K562 (cell line): Measurements from ENCODE around the gene TBC1D20.
"Not testable (repeated sequence)": the region's sequence is repeated elsewhere in the genome, so short reads cannot be mapped to it uniquely, and the experiment has no call there.

ENCODE experiments used
- ADNP ChIP-seq: fragments of 200-800 bp; sonication (Bioruptor generic); IDR thresholded peaks from 2 replicates; pipeline ENCODE4 v1.6.1; 2016; ENCODE audit warnings: missing genetic modification characterization, missing compliant biosample characterization
- ETV6 ChIP-seq, 3 experiments: fragments of 150-350 bp in 1 of 3; sonication (generic) in 1 of 3; formaldehyde crosslinking in 1 of 3; IDR thresholded peaks; 2 replicates each; pipeline versions ENCODE4 v1.6.1 to v1.8.0; 2014 to 2022; ENCODE audit warnings: borderline replicate concordance in 2 of 3, low read depth in 2 of 3, antibody characterized with exemption in 1 of 3, low read length in 1 of 3, mild to moderate bottlenecking in 1 of 3, missing genetic modification reagents in 1 of 3
- JUN ChIP-seq, 2 experiments: sonication (generic) in 1 of 2; formaldehyde crosslinking in 1 of 2; IDR thresholded peaks; 2 replicates each; pipeline versions ENCODE4 v1.6.1 to v1.8.0; 2012 to 2022; ENCODE audit warnings: borderline replicate concordance in 2 of 2, mild to moderate bottlenecking in 2 of 2, improper control_type of control experiment in 1 of 2, low read depth in 1 of 2, low read length in 1 of 2, missing genetic modification reagents in 1 of 2
- PML ChIP-seq: IDR thresholded peaks from 2 replicates; pipeline ENCODE4 v1.6.1; 2012; ENCODE audit warnings: low read length, inconsistent platforms
- POLR2A ChIP-seq: fragments of 450-650 bp; conservative IDR thresholded peaks from 2 replicates; pipeline ENCODE4 v1.6.1; 2016
- POLR2AphosphoS2 ChIP-seq: IDR thresholded peaks from 2 replicates; pipeline ENCODE4 v1.6.1; 2012; ENCODE audit warnings: low read length, improper control_type of control experiment
- SMC3 ChIP-seq: conservative IDR thresholded peaks from 2 replicates; pipeline ENCODE4 v1.6.1; 2011; ENCODE audit warnings: low read depth, low read length, improper control_type of control experiment; ENCODE audit not compliant: insufficient read depth
- TBP ChIP-seq: optimal IDR thresholded peaks from 2 replicates; pipeline ENCODE3; 2011; ENCODE audit warnings: low read depth, low read length, improper control_type of control experiment
- TF ChIP-seq, protein P1 (sequence below), 3 experiments: IDR thresholded peaks in 2 of 3; conservative IDR thresholded peaks in 1 of 3; 2 replicates each; pipeline ENCODE4 v1.5.1; 2011 to 2012; ENCODE audit warnings: low read length in 3 of 3, mild to moderate bottlenecking in 3 of 3, control low read depth in 2 of 3, improper control_type of control experiment in 1 of 3, inconsistent platforms in 1 of 3, low read depth in 1 of 3, mixed read lengths in 1 of 3, moderate library complexity in 1 of 3; ENCODE audit not compliant: insufficient read depth in 2 of 3
- TF ChIP-seq, protein P2 (sequence below): sonication (generic); formaldehyde crosslinking; IDR thresholded peaks from 2 replicates; pipeline ENCODE4 v1.8.1; 2022; ENCODE audit warnings: missing genetic modification reagents
- TF ChIP-seq, protein P3 (sequence below): sonication (generic); formaldehyde crosslinking; IDR thresholded peaks from 2 replicates; pipeline ENCODE4 v1.8.1; 2023; ENCODE audit warnings: missing genetic modification reagents, mild to moderate bottlenecking, borderline replicate concordance
- TF ChIP-seq, protein P4 (sequence below), 2 experiments: fragments of 450-650 bp; formaldehyde crosslinking in 1 of 2; IDR thresholded peaks; 2 replicates each; pipeline versions ENCODE4 v1.4.0 to v1.6.1; 2014 to 2020; ENCODE audit warnings: mild to moderate bottlenecking in 2 of 2, borderline replicate concordance in 1 of 2, low read depth in 1 of 2

DNA sequence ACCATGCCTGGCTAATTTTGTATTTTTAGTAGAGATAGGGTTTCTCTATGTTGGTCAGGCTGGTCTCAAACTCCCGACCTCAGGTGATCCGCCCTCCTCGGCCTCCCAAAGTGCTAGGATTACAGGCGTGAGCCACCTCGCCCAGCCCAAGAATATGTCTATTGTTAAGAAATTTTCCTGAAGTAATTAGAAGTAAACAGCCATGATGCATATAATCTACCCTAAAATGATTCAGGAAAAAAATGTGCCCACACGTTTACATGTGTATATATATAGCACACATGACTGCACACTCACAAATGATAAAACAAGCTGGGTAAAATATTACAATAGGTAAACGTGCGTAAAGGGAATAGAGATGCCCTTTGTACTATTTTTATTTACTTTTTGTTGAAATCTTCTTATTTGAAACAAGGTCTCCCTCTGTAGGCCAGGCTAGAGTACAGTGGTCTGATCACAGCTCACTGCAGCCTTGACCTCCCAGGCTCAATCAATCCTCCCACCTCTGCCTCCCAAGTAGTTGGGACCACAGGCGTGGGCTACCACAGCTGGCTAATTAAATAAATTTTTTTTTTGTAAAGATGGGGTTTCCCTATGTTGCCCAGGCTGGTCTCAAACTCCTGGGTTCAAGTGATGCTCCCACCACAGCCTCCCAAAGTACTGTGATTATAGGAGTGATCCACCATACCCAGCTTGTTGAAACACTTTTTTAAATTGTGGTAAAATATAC lies 48.2 kb upstream of the TBC1D20 start:
- not testable (repeated sequence) for TF ChIP-seq SMC3; JUN (IDR thresholded peaks at IDR 0.05; ENCODE audit: borderline replicate concordance, low read depth, low read length); JUN (CRISPR knock-in tag; IDR thresholded peaks at IDR 0.05; ENCODE audit: borderline replicate concordance); POLR2AphosphoS2; ADNP (tag); ETV6 (IDR thresholded peaks at IDR 0.05; ENCODE audit: borderline replicate concordance in 1 of 2, low read depth in 2 of 2, low read length in 1 of 2); ETV6 (CRISPR knock-in tag; IDR thresholded peaks at IDR 0.05; ENCODE audit: borderline replicate concordance); PML; TBP; POLR2A
- TF ChIP-seq, protein P1, sequence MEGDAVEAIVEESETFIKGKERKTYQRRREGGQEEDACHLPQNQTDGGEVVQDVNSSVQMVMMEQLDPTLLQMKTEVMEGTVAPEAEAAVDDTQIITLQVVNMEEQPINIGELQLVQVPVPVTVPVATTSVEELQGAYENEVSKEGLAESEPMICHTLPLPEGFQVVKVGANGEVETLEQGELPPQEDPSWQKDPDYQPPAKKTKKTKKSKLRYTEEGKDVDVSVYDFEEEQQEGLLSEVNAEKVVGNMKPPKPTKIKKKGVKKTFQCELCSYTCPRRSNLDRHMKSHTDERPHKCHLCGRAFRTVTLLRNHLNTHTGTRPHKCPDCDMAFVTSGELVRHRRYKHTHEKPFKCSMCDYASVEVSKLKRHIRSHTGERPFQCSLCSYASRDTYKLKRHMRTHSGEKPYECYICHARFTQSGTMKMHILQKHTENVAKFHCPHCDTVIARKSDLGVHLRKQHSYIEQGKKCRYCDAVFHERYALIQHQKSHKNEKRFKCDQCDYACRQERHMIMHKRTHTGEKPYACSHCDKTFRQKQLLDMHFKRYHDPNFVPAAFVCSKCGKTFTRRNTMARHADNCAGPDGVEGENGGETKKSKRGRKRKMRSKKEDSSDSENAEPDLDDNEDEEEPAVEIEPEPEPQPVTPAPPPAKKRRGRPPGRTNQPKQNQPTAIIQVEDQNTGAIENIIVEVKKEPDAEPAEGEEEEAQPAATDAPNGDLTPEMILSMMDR (IDR thresholded peaks at IDR 0.05 in 2 of 3, conservative IDR thresholded peaks at IDR 0.05 in 1 of 3; ENCODE audit: insufficient read depth in 2 of 3, low read depth in 1 of 3, low read length in 3 of 3) = not testable (repeated sequence)
- TF ChIP-seq, protein P2, sequence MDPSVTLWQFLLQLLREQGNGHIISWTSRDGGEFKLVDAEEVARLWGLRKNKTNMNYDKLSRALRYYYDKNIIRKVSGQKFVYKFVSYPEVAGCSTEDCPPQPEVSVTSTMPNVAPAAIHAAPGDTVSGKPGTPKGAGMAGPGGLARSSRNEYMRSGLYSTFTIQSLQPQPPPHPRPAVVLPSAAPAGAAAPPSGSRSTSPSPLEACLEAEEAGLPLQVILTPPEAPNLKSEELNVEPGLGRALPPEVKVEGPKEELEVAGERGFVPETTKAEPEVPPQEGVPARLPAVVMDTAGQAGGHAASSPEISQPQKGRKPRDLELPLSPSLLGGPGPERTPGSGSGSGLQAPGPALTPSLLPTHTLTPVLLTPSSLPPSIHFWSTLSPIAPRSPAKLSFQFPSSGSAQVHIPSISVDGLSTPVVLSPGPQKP = not testable (repeated sequence)
- TF ChIP-seq, protein P3, sequence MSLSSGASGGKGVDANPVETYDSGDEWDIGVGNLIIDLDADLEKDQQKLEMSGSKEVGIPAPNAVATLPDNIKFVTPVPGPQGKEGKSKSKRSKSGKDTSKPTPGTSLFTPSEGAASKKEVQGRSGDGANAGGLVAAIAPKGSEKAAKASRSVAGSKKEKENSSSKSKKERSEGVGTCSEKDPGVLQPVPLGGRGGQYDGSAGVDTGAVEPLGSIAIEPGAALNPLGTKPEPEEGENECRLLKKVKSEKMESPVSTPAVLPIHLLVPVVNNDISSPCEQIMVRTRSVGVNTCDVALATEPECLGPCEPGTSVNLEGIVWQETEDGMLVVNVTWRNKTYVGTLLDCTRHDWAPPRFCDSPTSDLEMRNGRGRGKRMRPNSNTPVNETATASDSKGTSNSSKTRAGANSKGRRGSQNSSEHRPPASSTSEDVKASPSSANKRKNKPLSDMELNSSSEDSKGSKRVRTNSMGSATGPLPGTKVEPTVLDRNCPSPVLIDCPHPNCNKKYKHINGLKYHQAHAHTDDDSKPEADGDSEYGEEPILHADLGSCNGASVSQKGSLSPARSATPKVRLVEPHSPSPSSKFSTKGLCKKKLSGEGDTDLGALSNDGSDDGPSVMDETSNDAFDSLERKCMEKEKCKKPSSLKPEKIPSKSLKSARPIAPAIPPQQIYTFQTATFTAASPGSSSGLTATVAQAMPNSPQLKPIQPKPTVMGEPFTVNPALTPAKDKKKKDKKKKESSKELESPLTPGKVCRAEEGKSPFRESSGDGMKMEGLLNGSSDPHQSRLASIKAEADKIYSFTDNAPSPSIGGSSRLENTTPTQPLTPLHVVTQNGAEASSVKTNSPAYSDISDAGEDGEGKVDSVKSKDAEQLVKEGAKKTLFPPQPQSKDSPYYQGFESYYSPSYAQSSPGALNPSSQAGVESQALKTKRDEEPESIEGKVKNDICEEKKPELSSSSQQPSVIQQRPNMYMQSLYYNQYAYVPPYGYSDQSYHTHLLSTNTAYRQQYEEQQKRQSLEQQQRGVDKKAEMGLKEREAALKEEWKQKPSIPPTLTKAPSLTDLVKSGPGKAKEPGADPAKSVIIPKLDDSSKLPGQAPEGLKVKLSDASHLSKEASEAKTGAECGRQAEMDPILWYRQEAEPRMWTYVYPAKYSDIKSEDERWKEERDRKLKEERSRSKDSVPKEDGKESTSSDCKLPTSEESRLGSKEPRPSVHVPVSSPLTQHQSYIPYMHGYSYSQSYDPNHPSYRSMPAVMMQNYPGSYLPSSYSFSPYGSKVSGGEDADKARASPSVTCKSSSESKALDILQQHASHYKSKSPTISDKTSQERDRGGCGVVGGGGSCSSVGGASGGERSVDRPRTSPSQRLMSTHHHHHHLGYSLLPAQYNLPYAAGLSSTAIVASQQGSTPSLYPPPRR (CRISPR knock-in tag) = not testable (repeated sequence)
- TF ChIP-seq, protein P4, sequence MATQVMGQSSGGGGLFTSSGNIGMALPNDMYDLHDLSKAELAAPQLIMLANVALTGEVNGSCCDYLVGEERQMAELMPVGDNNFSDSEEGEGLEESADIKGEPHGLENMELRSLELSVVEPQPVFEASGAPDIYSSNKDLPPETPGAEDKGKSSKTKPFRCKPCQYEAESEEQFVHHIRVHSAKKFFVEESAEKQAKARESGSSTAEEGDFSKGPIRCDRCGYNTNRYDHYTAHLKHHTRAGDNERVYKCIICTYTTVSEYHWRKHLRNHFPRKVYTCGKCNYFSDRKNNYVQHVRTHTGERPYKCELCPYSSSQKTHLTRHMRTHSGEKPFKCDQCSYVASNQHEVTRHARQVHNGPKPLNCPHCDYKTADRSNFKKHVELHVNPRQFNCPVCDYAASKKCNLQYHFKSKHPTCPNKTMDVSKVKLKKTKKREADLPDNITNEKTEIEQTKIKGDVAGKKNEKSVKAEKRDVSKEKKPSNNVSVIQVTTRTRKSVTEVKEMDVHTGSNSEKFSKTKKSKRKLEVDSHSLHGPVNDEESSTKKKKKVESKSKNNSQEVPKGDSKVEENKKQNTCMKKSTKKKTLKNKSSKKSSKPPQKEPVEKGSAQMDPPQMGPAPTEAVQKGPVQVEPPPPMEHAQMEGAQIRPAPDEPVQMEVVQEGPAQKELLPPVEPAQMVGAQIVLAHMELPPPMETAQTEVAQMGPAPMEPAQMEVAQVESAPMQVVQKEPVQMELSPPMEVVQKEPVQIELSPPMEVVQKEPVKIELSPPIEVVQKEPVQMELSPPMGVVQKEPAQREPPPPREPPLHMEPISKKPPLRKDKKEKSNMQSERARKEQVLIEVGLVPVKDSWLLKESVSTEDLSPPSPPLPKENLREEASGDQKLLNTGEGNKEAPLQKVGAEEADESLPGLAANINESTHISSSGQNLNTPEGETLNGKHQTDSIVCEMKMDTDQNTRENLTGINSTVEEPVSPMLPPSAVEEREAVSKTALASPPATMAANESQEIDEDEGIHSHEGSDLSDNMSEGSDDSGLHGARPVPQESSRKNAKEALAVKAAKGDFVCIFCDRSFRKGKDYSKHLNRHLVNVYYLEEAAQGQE (IDR thresholded peaks at IDR 0.05; ENCODE audit: borderline replicate concordance) = not testable (repeated sequence)
- TF ChIP-seq, protein P4 (CRISPR knock-in tag; IDR thresholded peaks at IDR 0.05; ENCODE audit: low read depth) = not testable (repeated sequence)
